H9 (cell line): Measurements from ENCODE around the gene SLC28A3. TPM values are rescaled to one million over a fixed set of nuclear protein-coding genes. Genes with fewer than 3 reads are reported as not detected.

Experiments used
- DNase-seq: peaks from one replicate; pipeline ENCODE4 v3.0.0-alpha.2; 2017
- H2AFZ ChIP-seq: one replicate; pipeline ENCODE4 v1.6.1; 2013; ENCODE audit warnings: mild to moderate bottlenecking, low read length, control low read depth, moderate library complexity
- H2AK5ac ChIP-seq: 2 replicates; pipeline ENCODE4 v1.6.1; 2013; ENCODE audit warnings: low read length, control low read depth, mixed read lengths; ENCODE audit not compliant: insufficient read length
- H2BK120ac ChIP-seq: one replicate; pipeline ENCODE4 v1.6.1; 2013; ENCODE audit warnings: low read depth, mild to moderate bottlenecking, low read length, control low read depth, inconsistent platforms; ENCODE audit not compliant: poor library complexity, severe bottlenecking
- H2BK12ac ChIP-seq: 2 replicates; pipeline ENCODE4 v1.6.1; 2013; ENCODE audit warnings: low read length, control low read depth, mixed read lengths, low read depth; ENCODE audit not compliant: insufficient read length
- H2BK15ac ChIP-seq: 2 replicates; pipeline ENCODE4 v1.6.1; 2013; ENCODE audit warnings: low read depth, low read length, control low read depth
- H2BK20ac ChIP-seq: one replicate; pipeline ENCODE4 v1.6.1; 2013; ENCODE audit warnings: low read depth, mild to moderate bottlenecking, low read length, control low read depth, inconsistent platforms; ENCODE audit not compliant: poor library complexity, severe bottlenecking
- H2BK5ac ChIP-seq: 2 replicates; pipeline ENCODE4 v1.6.1; 2013; ENCODE audit warnings: low read length, control low read depth, mixed read lengths; ENCODE audit not compliant: insufficient read length
- H3K14ac ChIP-seq: 2 replicates; pipeline ENCODE4 v1.6.1; 2013; ENCODE audit warnings: low read length, control low read depth; ENCODE audit not compliant: insufficient read depth
- H3K18ac ChIP-seq: 2 replicates; pipeline ENCODE4 v1.6.1; 2013; ENCODE audit warnings: low read depth, mild to moderate bottlenecking, mixed read lengths, low read length, control low read depth; ENCODE audit not compliant: insufficient read length
- H3K23ac ChIP-seq: 2 replicates; pipeline ENCODE4 v1.6.1; 2013; ENCODE audit warnings: low read length, control low read depth, mixed read lengths, low read depth; ENCODE audit not compliant: insufficient read length
- H3K23me2 ChIP-seq: 2 replicates; pipeline ENCODE4 v1.6.1; 2013; ENCODE audit warnings: low read depth, mild to moderate bottlenecking, mixed read lengths, low read length, control low read depth; ENCODE audit not compliant: insufficient read length, poor library complexity, severe bottlenecking
- H3K27ac ChIP-seq: 2 replicates; pipeline ENCODE4 v1.5.1; 2013; ENCODE audit warnings: low read length, control low read depth, mixed read lengths, low read depth; ENCODE audit not compliant: insufficient read length
- H3K27me3 ChIP-seq: 2 replicates; pipeline ENCODE4 v1.6.1; 2013; ENCODE audit warnings: low read length, control low read depth, inconsistent platforms; ENCODE audit not compliant: insufficient read depth
- H3K4ac ChIP-seq: 2 replicates; pipeline ENCODE4 v1.6.1; 2013; ENCODE audit warnings: low read depth, mild to moderate bottlenecking, control low read depth, inconsistent platforms, low read length, moderate library complexity
- H3K4me1 ChIP-seq: 2 replicates; pipeline ENCODE4 v1.6.1; 2013; ENCODE audit warnings: low read length, control low read depth, inconsistent platforms; ENCODE audit not compliant: insufficient read depth
- H3K4me2 ChIP-seq: 2 replicates; pipeline ENCODE4 v1.6.1; 2013; ENCODE audit warnings: low read length, control low read depth, mixed read lengths; ENCODE audit not compliant: insufficient read length, insufficient read depth
- H3K56ac ChIP-seq: 2 replicates; pipeline ENCODE4 v1.6.1; 2013; ENCODE audit warnings: low read depth, mild to moderate bottlenecking, mixed read lengths, low read length, control low read depth; ENCODE audit not compliant: insufficient read length
- H3K79me1 ChIP-seq: 2 replicates; pipeline ENCODE4 v1.6.1; 2013; ENCODE audit warnings: low read depth, mild to moderate bottlenecking, moderate library complexity, low read length, control low read depth, inconsistent platforms; ENCODE audit not compliant: insufficient read depth, poor library complexity, severe bottlenecking
- H3K79me2 ChIP-seq: 2 replicates; pipeline ENCODE4 v1.6.1; 2013; ENCODE audit warnings: low read length, control low read depth, inconsistent platforms; ENCODE audit not compliant: insufficient read depth
- H3K9ac ChIP-seq: 2 replicates; pipeline ENCODE4 v1.6.1; 2013; ENCODE audit warnings: low read length, control low read depth, mixed read lengths; ENCODE audit not compliant: insufficient read length; ENCODE audit errors: extremely low read depth
- H3K9me3 ChIP-seq: one replicate; pipeline ENCODE4 v1.6.1; 2013; ENCODE audit warnings: low read depth, low read length, inconsistent platforms; ENCODE audit not compliant: control insufficient read depth
- H3T11ph ChIP-seq: one replicate; pipeline ENCODE4 v1.6.1; 2013; ENCODE audit warnings: mild to moderate bottlenecking, low read length, control low read depth, inconsistent platforms
- H4K20me1 ChIP-seq: one replicate; pipeline ENCODE4 v1.6.1; 2013; ENCODE audit not compliant: control insufficient read depth, insufficient read length, insufficient read depth
- H4K5ac ChIP-seq: 2 replicates; pipeline ENCODE4 v1.6.1; 2013; ENCODE audit warnings: low read depth, mild to moderate bottlenecking, mixed read lengths, low read length, control low read depth; ENCODE audit not compliant: insufficient read length
- H4K8ac ChIP-seq: replicated peaks from 2 replicates; pipeline ENCODE4 v1.6.1; 2013; ENCODE audit warnings: low read length, control low read depth, mixed read lengths, low read depth; ENCODE audit not compliant: insufficient read length
- H4K91ac ChIP-seq: 2 replicates; pipeline ENCODE4 v1.6.1; 2013; ENCODE audit warnings: low read depth, mild to moderate bottlenecking, moderate library complexity, mixed read lengths, low read length, control low read depth; ENCODE audit not compliant: insufficient read length
- H3K27ac Mint-ChIP-seq, 3 experiments: 2 replicates in 2 of 3; 3 replicates in 1 of 3; pipeline ENCODE4 v1.8.0; 2020 to 2021; ENCODE audit warnings: mixed read lengths in 3 of 3, mild to moderate bottlenecking in 1 of 3, moderate library complexity in 1 of 3
- H3K27me3 Mint-ChIP-seq: 2 replicates; pipeline ENCODE4 v1.8.0; 2021; ENCODE audit warnings: low read depth, mild to moderate bottlenecking, moderate library complexity, mixed read lengths
- H3K36me3 Mint-ChIP-seq, 3 experiments: 2 replicates in 2 of 3; 3 replicates in 1 of 3; pipeline ENCODE4 v1.8.0; 2020 to 2021; ENCODE audit warnings: low read depth in 3 of 3, mixed read lengths in 3 of 3; ENCODE audit not compliant: insufficient read depth in 1 of 3
- H3K4me1 Mint-ChIP-seq, 2 experiments: 2 replicates each; pipeline ENCODE4 v1.8.0; 2020; ENCODE audit warnings: mixed read lengths in 2 of 2
- H3K4me3 Mint-ChIP-seq, 2 experiments: 2 replicates in 1 of 2; 3 replicates in 1 of 2; pipeline ENCODE4 v1.8.0; 2020 to 2021; ENCODE audit warnings: mild to moderate bottlenecking in 2 of 2, mixed read lengths in 2 of 2, moderate library complexity in 1 of 2
- H3K9me3 Mint-ChIP-seq, 2 experiments: 2 replicates in 1 of 2; 3 replicates in 1 of 2; pipeline ENCODE4 v1.8.0; 2020; ENCODE audit warnings: mild to moderate bottlenecking in 2 of 2, mixed read lengths in 2 of 2, moderate library complexity in 1 of 2
- CTCF ChIP-seq: fragments of 200-600 bp; sonication (generic); conservative IDR thresholded peaks from 3 replicates; pipeline ENCODE4 v1.8.0; 2021; ENCODE audit warnings: antibody characterized with exemption, mild to moderate bottlenecking
- WGBS: extraction: QIAGEN DNeasy Blood & Tissue Kit; methylation state at CpG from one replicate; pipeline ENCODE4 v1.1.7; 2013; ENCODE audit warnings: missing lambda C conversion rate, low lambda C conversion rate, mixed read lengths; ENCODE audit not compliant: insufficient read length; ENCODE audit errors: extremely low coverage; 5-methylcytosine and 5-hydroxymethylcytosine counted together
- total RNA-seq: library from RNA; stranded (reverse); gene quantifications from 2 replicates; pipeline ENCODE4 v1.2.1, GENCODE V29; 2021

SLC28A3 gene
- total RNA-seq, 1 experiment from 2014 or later: not detected

DNA sequence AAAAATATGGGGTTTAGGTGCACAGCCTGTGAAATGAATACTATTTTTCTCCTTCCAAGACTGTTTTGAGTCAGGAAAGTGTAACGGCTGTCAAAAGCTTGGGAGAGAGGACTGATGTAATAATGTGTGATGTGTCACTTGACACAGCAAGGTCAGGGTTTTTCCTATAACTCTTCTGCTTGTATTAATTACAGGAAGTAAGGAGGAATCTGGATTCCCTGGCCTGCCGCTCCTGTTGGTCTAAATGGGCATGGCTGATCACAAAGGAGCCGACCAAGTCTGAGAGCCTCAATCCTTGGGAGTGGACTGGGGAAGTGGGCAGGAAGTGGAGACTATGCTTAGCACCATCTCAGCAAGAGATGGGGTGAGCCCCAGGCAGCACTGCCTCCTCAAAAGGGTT, 16.7 kb upstream of the SLC28A3 start:
- Mint-ChIP-seq H3K27ac (no peak overlapping the region), H3K4me1 (peaks cover 2 to 9% of the 10 kb centered on the region in 2 experiments), H3K4me3 (no peak overlapping the region), H3K36me3 (no peaks in the 10 kb centered on the region), H3K9me3 (no peaks in the 10 kb centered on the region; a peak in 1 of 5 replicates), H3K27me3 (no peaks in the 10 kb centered on the region)
- Histone ChIP-seq H2BK12ac (no peak overlapping the region), H3K23me2 (no peaks in the 10 kb centered on the region), H4K8ac (no peak overlapping the region), H3K9me3 (no peaks in the 10 kb centered on the region), H4K20me1 (no peaks in the 10 kb centered on the region), H3K4me2 (no peak overlapping the region), H4K91ac (no peak overlapping the region), H3K4ac (no peak overlapping the region), H2BK120ac (no peak overlapping the region), H2BK5ac (no peak overlapping the region), H3K14ac (no peak overlapping the region), H3K23ac (no peak overlapping the region), H3K27me3 (no peaks in the 10 kb centered on the region), H3K9ac (no peak overlapping the region), H3K79me1 (no peaks in the 10 kb centered on the region), H2BK15ac (no peak overlapping the region), H2AK5ac (no peak overlapping the region), H3T11ph (no peak overlapping the region), H3K27ac (no peak overlapping the region), H2BK20ac (no peak overlapping the region), H3K79me2 (no peaks in the 10 kb centered on the region), H3K18ac (no peak overlapping the region), H4K5ac (no peak overlapping the region), H3K56ac (no peak overlapping the region), H3K4me1 (no peaks in the 10 kb centered on the region), H2AFZ (no peak overlapping the region)
- no peak for TF ChIP-seq CTCF
- WGBS: no CpG with 5 or more reads among the region's 3 CpGs
- DNase-seq: no peak
